Caco-2 (cell line): Measurements from ENCODE around the gene ZNF425. TPM values are rescaled to one million over a fixed set of nuclear protein-coding genes. Genes with fewer than 3 reads are reported as not detected.

Experiments used
- BruUV-seq: library from RNA; stranded (reverse); fragments of 400-500 nt; replicated peaks from 2 replicates; lab custom pipeline; 2021; lab: Mats Ljungman, UMichigan
- CTCF ChIA-PET: fragments of 300-600 bp; sonication (Branson Sonifier 250); formaldehyde crosslinking; loops from one replicate; lab custom pipeline; 2022; ENCODE audit warnings: antibody characterized with exemption; lab: Charles Lee
- POLR2A ChIA-PET: fragments of 300-600 bp; sonication (Branson Sonifier 250); formaldehyde crosslinking; loops from one replicate; lab custom pipeline; 2022; ENCODE audit warnings: antibody characterized with exemption; lab: Charles Lee
- DNase-seq, 2 experiments: peaks; one replicate each; pipeline versions ENCODE4 v3.0.0 to v3.0.0-alpha.2; 2020 to 2022
- H3K27me3 ChIP-seq: replicated peaks from 2 replicates; pipeline ENCODE4 v1.6.0; 2011; ENCODE audit warnings: low read length; ENCODE audit not compliant: control insufficient read depth, insufficient read depth
- H3K36me3 ChIP-seq: 2 replicates; pipeline ENCODE4 v1.5.1; 2011; ENCODE audit warnings: low read length; ENCODE audit not compliant: control insufficient read depth, insufficient read depth
- H3K4me1 ChIP-seq: fragments of 250-450 bp; sonication (Bioruptor Pico); 2 replicates; pipeline ENCODE4 v1.5.1; 2020; ENCODE audit warnings: mild to moderate bottlenecking
- H3K4me3 ChIP-seq: 2 replicates; pipeline ENCODE4 v1.5.1; 2011; ENCODE audit warnings: low read depth, mild to moderate bottlenecking, control low read depth, low read length
- H3K9me3 ChIP-seq: fragments of 250-450 bp; sonication (Bioruptor Pico); 2 replicates; pipeline ENCODE4 v1.5.1; 2020; ENCODE audit warnings: mild to moderate bottlenecking, moderate library complexity
- H3K27ac Mint-ChIP-seq: one replicate; pipeline ENCODE4 v1.8.0; 2022; ENCODE audit warnings: mixed read lengths; ENCODE audit not compliant: unreplicated experiment
- H3K27me3 Mint-ChIP-seq: one replicate; pipeline ENCODE4 v1.8.0; 2022; ENCODE audit warnings: mixed read lengths; ENCODE audit not compliant: insufficient read depth, unreplicated experiment
- H3K36me3 Mint-ChIP-seq: one replicate; pipeline ENCODE4 v1.8.0; 2022; ENCODE audit warnings: mild to moderate bottlenecking, mixed read lengths; ENCODE audit not compliant: insufficient read depth, unreplicated experiment
- H3K4me1 Mint-ChIP-seq: one replicate; pipeline ENCODE4 v1.8.0; 2022; ENCODE audit warnings: low read depth, mixed read lengths; ENCODE audit not compliant: unreplicated experiment
- H3K4me3 Mint-ChIP-seq: one replicate; pipeline ENCODE4 v1.8.0; 2022; ENCODE audit warnings: mild to moderate bottlenecking, moderate library complexity, mixed read lengths; ENCODE audit not compliant: unreplicated experiment
- H3K9me3 Mint-ChIP-seq: one replicate; pipeline ENCODE4 v1.8.0; 2022; ENCODE audit warnings: mixed read lengths; ENCODE audit not compliant: unreplicated experiment
- CTCF ChIP-seq, 2 experiments: fragments of 200-600 bp in 1 of 2; IDR thresholded peaks; 1 replicate in 1 of 2; 2 replicates in 1 of 2; pipeline versions ENCODE4 v1.5.1 to v1.8.0; 2011 to 2022; ENCODE audit warnings: antibody characterized with exemption in 1 of 2, control low read depth in 1 of 2, inconsistent platforms in 1 of 2, low read depth in 1 of 2, low read length in 1 of 2, mild to moderate bottlenecking in 1 of 2, moderate library complexity in 1 of 2; ENCODE audit not compliant: insufficient read depth in 1 of 2, severe bottlenecking in 1 of 2, unreplicated experiment in 1 of 2
- intact Hi-C: fragments of 100-400 bp; cut with micrococcal nuclease; formaldehyde crosslinking; loops from one replicate; pipeline ENCODE4 v1.10.0; 2022; ENCODE audit not compliant: unreplicated experiment
- total RNA-seq: library from RNA; stranded (reverse); gene quantifications from 2 replicates; pipeline ENCODE4 v1.2.3, GENCODE V29; 2022

ZNF425 gene
- total RNA-seq, 1 experiment from 2014 or later: 4.0 TPM

- Histone ChIP-seq H3K36me3 (no peaks in the 10 kb centered on the region), H3K4me1 (no peaks in the 10 kb centered on the region), H3K27me3 (no peaks in the 10 kb centered on the region), H3K9me3 (no peaks in the 10 kb centered on the region), H3K4me3 (no peak overlapping the region)
- no TSS peak for BruUV-seq
- DNase-seq: no peak
- H3K27me3 Mint-ChIP-seq: no peaks in the 10 kb centered on the region
- H3K27ac Mint-ChIP-seq: no peak overlapping the region
- peaks cover 6% of the 10 kb centered on the region for H3K4me1 Mint-ChIP-seq
- intact Hi-C loops: no loop called here
- no peaks in the 10 kb centered on the region for H3K9me3 Mint-ChIP-seq
- POLR2A ChIA-PET: no interaction called here
- H3K36me3 Mint-ChIP-seq: no peaks in the 10 kb centered on the region
- no peak for TF ChIP-seq CTCF (IDR thresholded peaks at IDR 0.05; ENCODE audit: insufficient read depth in 1 of 2, low read depth in 1 of 2, low read length in 1 of 2, severe bottlenecking in 1 of 2, unreplicated experiment in 1 of 2)
- CTCF ChIA-PET: no interaction called here
- no peak overlapping the region for H3K4me3 Mint-ChIP-seq
Observed at GRCh38 chr7:149100821-149101220, 25.3 kb downstream of the ZNF425 start.

- no peaks in the 10 kb centered on the region for H3K27me3 Mint-ChIP-seq
- H3K36me3 Mint-ChIP-seq: no peaks in the 10 kb centered on the region
- no peaks in the 10 kb centered on the region for H3K27me3 ChIP-seq
- H3K9me3 Mint-ChIP-seq: no peaks in the 10 kb centered on the region
- intact Hi-C loops: no loop called here
- ChIA-PET CTCF (no interaction called here), POLR2A (no interaction called here)
- no peaks in the 10 kb centered on the region; the same call in 1 of the 2 replicates for H3K4me1 ChIP-seq
- no peaks in the 10 kb centered on the region for H3K9me3 ChIP-seq
- no peak overlapping the region for H3K4me3 Mint-ChIP-seq
- no peak overlapping the region for H3K4me3 ChIP-seq
- no peaks in the 10 kb centered on the region for H3K36me3 ChIP-seq
- BruUV-seq: no TSS peak
- no peak for DNase-seq
- peaks cover 6% of the 10 kb centered on the region for H3K4me1 Mint-ChIP-seq
- no peak for TF ChIP-seq CTCF (IDR thresholded peaks at IDR 0.05; ENCODE audit: insufficient read depth in 1 of 2, low read depth in 1 of 2, low read length in 1 of 2, severe bottlenecking in 1 of 2, unreplicated experiment in 1 of 2)
- H3K27ac Mint-ChIP-seq: no peak overlapping the region
Observed at GRCh38 chr7:149099058-149099457, 27.1 kb downstream of the ZNF425 start.

GRCh38 chr7:149097088-149097487, 29.0 kb downstream of the ZNF425 start:
- H3K4me3 Mint-ChIP-seq: no peak overlapping the region
- no peak overlapping the region for H3K4me3 ChIP-seq
- H3K36me3 Mint-ChIP-seq: no peaks in the 10 kb centered on the region
- TF ChIP-seq CTCF (IDR thresholded peaks at IDR 0.05; ENCODE audit: insufficient read depth in 1 of 2, low read depth in 1 of 2, low read length in 1 of 2, severe bottlenecking in 1 of 2, unreplicated experiment in 1 of 2): no peak
- ChIA-PET CTCF (interaction anchor here (0.7 to 1.5 kb wide), 3 partner anchors 31 to 63 kb away, joined by 3 read pairs; partner anchors contain the start of gene ZNF398), POLR2A (interaction anchor here (0.6 kb wide), 1 partner anchor 52 kb away, joined by 3 read pairs; no protein-coding TSS in a partner anchor)
- DNase-seq: no peak
- no TSS peak for BruUV-seq
- H3K27ac Mint-ChIP-seq: no peak overlapping the region
- H3K27me3 ChIP-seq: no peaks in the 10 kb centered on the region
- no peaks in the 10 kb centered on the region for H3K36me3 ChIP-seq
- no peaks in the 10 kb centered on the region for H3K27me3 Mint-ChIP-seq
- no peaks in the 10 kb centered on the region for H3K9me3 ChIP-seq
- peaks cover 11% of the 10 kb centered on the region for H3K4me1 Mint-ChIP-seq
- H3K9me3 Mint-ChIP-seq: no peaks in the 10 kb centered on the region
- intact Hi-C loops: no loop called here
- peaks cover 8% of the 10 kb centered on the region; the same call in 1 of the 2 replicates for H3K4me1 ChIP-seq
